Suprapubic skin (tissue), 3 donors: Measurements from ENCODE around the gene JOSD2.

Source experiments
- POLR2AphosphoS5 ChIP-seq, 3 donors: sonication (generic); formaldehyde crosslinking; IDR thresholded peaks; one replicate each; pipeline ENCODE4 v1.6.1; 2017; ENCODE audit warnings: antibody characterized with exemption in 3 of 3
- TF ChIP-seq, protein P1 (sequence below), 2 donors: fragments of 200-600 bp in 1 of 2; fragments of 450-650 bp in 1 of 2; sonication (generic) in 1 of 2; IDR thresholded peaks; one replicate each; pipeline ENCODE4 v1.5.1; 2016 to 2019; ENCODE audit warnings: antibody characterized with exemption in 2 of 2, mild to moderate bottlenecking in 1 of 2, moderate library complexity in 1 of 2

DNA sequence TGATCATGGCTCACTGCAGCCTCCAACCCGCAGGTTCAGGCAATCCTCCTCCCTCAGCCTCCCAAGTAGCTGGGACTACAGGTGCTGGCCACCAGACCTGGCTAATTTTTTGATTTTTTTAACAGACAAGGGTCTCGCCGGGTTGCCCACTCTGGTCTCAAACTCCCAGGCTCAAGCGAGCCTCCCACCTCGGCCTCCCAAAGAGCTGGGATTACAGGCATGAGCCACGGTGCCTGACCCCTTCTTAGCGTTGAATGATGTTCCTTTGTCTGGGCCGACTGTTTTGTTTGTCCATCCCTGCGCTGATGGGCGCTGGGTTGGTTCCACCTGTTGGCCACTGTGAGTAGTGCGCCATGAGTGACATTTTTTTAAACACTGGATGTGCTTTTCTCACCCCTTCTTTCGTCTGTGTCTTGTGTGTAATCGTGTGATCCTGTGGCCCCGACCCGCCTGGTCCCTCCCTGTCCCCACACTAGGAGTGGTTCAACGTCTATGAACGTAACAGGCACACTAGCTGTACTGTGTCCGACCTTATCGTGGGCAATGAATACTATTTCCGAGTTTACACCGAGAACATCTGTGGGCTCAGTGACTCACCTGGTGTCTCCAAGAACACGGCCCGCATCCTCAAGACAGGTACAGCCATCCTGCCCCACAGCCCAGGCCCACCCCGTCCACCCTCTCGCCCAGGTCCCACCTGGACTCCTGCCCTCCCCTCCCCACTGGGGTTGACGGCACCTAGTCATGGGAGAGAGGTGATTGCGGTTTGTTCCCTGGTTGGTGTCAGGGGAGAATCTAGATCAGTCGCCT lies 49.7 kb downstream of the JOSD2 start:
- TF ChIP-seq, protein P1, sequence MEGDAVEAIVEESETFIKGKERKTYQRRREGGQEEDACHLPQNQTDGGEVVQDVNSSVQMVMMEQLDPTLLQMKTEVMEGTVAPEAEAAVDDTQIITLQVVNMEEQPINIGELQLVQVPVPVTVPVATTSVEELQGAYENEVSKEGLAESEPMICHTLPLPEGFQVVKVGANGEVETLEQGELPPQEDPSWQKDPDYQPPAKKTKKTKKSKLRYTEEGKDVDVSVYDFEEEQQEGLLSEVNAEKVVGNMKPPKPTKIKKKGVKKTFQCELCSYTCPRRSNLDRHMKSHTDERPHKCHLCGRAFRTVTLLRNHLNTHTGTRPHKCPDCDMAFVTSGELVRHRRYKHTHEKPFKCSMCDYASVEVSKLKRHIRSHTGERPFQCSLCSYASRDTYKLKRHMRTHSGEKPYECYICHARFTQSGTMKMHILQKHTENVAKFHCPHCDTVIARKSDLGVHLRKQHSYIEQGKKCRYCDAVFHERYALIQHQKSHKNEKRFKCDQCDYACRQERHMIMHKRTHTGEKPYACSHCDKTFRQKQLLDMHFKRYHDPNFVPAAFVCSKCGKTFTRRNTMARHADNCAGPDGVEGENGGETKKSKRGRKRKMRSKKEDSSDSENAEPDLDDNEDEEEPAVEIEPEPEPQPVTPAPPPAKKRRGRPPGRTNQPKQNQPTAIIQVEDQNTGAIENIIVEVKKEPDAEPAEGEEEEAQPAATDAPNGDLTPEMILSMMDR (IDR thresholded peaks at IDR 0.05): peak; percentile 61 to 88
- no peak for TF ChIP-seq POLR2AphosphoS5 (IDR thresholded peaks at IDR 0.05)
